A549 (cell line): ENCODE data around the gene IFNL2.

ENCODE experiments used
- CTCF ChIP-seq: fragments of >200 bp; sonication (Bioruptor Twin); formaldehyde crosslinking; IDR thresholded peaks from 3 replicates; pipeline ENCODE4 v1.5.1; 2016
- EP300 ChIP-seq, 2 experiments: fragments of >200 bp; sonication (Bioruptor Twin); formaldehyde crosslinking; IDR thresholded peaks; 2 replicates in 1 of 2; 3 replicates in 1 of 2; pipeline ENCODE4 v1.6.1; 2016 to 2017
- HEYL ChIP-seq: fragments of 250-450 bp; sonication (Bioruptor Pico); IDR thresholded peaks from 2 replicates; pipeline ENCODE4 v1.8.0; 2021; ENCODE audit warnings: mild to moderate bottlenecking, moderate library complexity
- MAX ChIP-seq: IDR thresholded peaks from 2 replicates; pipeline ENCODE4 v1.6.1; 2012
- MYC ChIP-seq: IDR thresholded peaks from 2 replicates; pipeline ENCODE4 v1.6.1; 2012; ENCODE audit warnings: mild to moderate bottlenecking, inconsistent platforms, low read length, improper control_type of control experiment, borderline replicate concordance
- NFE2L2 ChIP-seq: fragments of 150-350 bp; conservative IDR thresholded peaks from 2 replicates; pipeline ENCODE4 v1.6.1; 2014; ENCODE audit warnings: low read length
- POLR2A ChIP-seq: IDR thresholded peaks from 2 replicates; pipeline ENCODE4 v1.6.1; 2012; ENCODE audit warnings: mild to moderate bottlenecking, low read length
- RAD21 ChIP-seq, 2 experiments: fragments of >200 bp in 1 of 2; sonication (Bioruptor Twin) in 1 of 2; formaldehyde crosslinking in 1 of 2; IDR thresholded peaks in 1 of 2; conservative IDR thresholded peaks in 1 of 2; 2 replicates in 1 of 2; 3 replicates in 1 of 2; pipeline ENCODE4 v1.6.1; 2012 to 2018; ENCODE audit warnings: inconsistent platforms in 1 of 2
- REST ChIP-seq: fragments of 200-600 bp; sonication (generic); IDR thresholded peaks from 2 replicates; pipeline ENCODE4 v1.6.1; 2016; ENCODE audit warnings: antibody characterized with exemption, mild to moderate bottlenecking, moderate library complexity

GRCh38 chr19:39301562-39301961, 33.4 kb downstream of the IFNL2 start:
- TF ChIP-seq CTCF = no peak
- no peak for TF ChIP-seq MYC
- TF ChIP-seq RAD21 (conservative IDR thresholded peaks at IDR 0.05 in 1 of 2, IDR thresholded peaks at IDR 0.05 in 1 of 2) = no peak
- no peak for TF ChIP-seq POLR2A
- no peak for TF ChIP-seq REST
- TF ChIP-seq MAX = no peak
- TF ChIP-seq EP300 (IDR thresholded peaks at IDR 0.05) = no peak
- no peak for TF ChIP-seq HEYL (CRISPR knock-in tag)
- no peak for TF ChIP-seq NFE2L2
